HG03064 (cell line): ENCODE measurements around the gene KDM6A.
"Not testable (repeated sequence)": the region's sequence is repeated elsewhere in the genome, so short reads cannot be mapped to it uniquely, and the experiment has no call there.

Source experiments
- ATAC-seq: cut with Tn5 transposase; IDR thresholded peaks from one replicate; pipeline ENCODE4 v1.9.1; 2021; ENCODE audit warnings: low read depth; ENCODE audit not compliant: unreplicated experiment

KDM6A gene

GRCh38 chrX:44915361-44915868 is 42.4 kb downstream of the KDM6A start:
- ATAC-seq = no peak

GRCh38 chrX:44918722-44919121 is 45.7 kb downstream of the KDM6A start:
- no peak for ATAC-seq

- no peak for ATAC-seq
Measured at GRCh38 chrX:44922980-44923379, 50.0 kb downstream of the KDM6A start.

- ATAC-seq = no peak
Measured at GRCh38 chrX:44927398-44927797, 54.4 kb downstream of the KDM6A start.

GRCh38 chrX:44931441-44931973 is 58.5 kb downstream of the KDM6A start:
- no peak for ATAC-seq

- no peak for ATAC-seq
Measured at GRCh38 chrX:44935172-44935571, 62.2 kb downstream of the KDM6A start.

GRCh38 chrX:44935640-44936039 is 62.7 kb downstream of the KDM6A start:
- no peak for ATAC-seq

GRCh38 chrX:44937606-44938005 is 64.6 kb downstream of the KDM6A start:
- peak; percentile 83 for ATAC-seq

- no peak for ATAC-seq
Measured at GRCh38 chrX:44938111-44938510, 65.1 kb downstream of the KDM6A start.

GRCh38 chrX:44940541-44940940 is 67.6 kb downstream of the KDM6A start:
- not testable (repeated sequence) for ATAC-seq

- ATAC-seq = no peak
Measured at GRCh38 chrX:44943007-44943406, 70.0 kb downstream of the KDM6A start.

- no peak for ATAC-seq
Measured at GRCh38 chrX:44944894-44945293, 71.9 kb downstream of the KDM6A start.

- ATAC-seq = no peak
Measured at GRCh38 chrX:44945736-44946135, 72.7 kb downstream of the KDM6A start.

GRCh38 chrX:44946771-44947170 is 73.8 kb downstream of the KDM6A start:
- no peak for ATAC-seq

GRCh38 chrX:44947995-44948394 is 75.0 kb downstream of the KDM6A start:
- no peak for ATAC-seq

GRCh38 chrX:44948406-44948805 is 75.4 kb downstream of the KDM6A start:
- ATAC-seq = no peak

- ATAC-seq = no peak
Measured at GRCh38 chrX:44949125-44949524, 76.1 kb downstream of the KDM6A start.

- not testable (repeated sequence) for ATAC-seq
Measured at GRCh38 chrX:44950471-44951366, 77.7 kb downstream of the KDM6A start.

- ATAC-seq = no peak
Measured at GRCh38 chrX:44951572-44952067, 78.6 kb downstream of the KDM6A start.

- no peak for ATAC-seq
Measured at GRCh38 chrX:44952329-44953027, 79.5 kb downstream of the KDM6A start.
